Erythroblast (primary cell): ENCODE data around the gene TIGD1.

ENCODE experiments used
- GATA1 ChIP-seq: IDR thresholded peaks from 2 replicates; pipeline ENCODE4 v1.6.1; 2011; ENCODE audit warnings: low read depth, mild to moderate bottlenecking, control low read depth, low read length, moderate library complexity
- POLR2A ChIP-seq: IDR thresholded peaks from 2 replicates; pipeline ENCODE4 v1.6.1; 2011; ENCODE audit warnings: mild to moderate bottlenecking, low read length

GRCh38 chr2:232549655-232550353, 553 bp downstream of the TIGD1 start:
- TF ChIP-seq POLR2A (no peak), GATA1 (no peak)
